ENCODE measurements around the gene VPS33A. TPM values are rescaled to one million over a fixed set of nuclear protein-coding genes. Genes with fewer than 3 reads are reported as not detected.

Gene VPS33A
- total RNA-seq, 1 donor = 18.3 TPM

GRCh38 chr12:122306407-122306806 is 40.1 kb upstream of the VPS33A start:
- TF ChIP-seq CTCF (IDR thresholded peaks at IDR 0.05; ENCODE audit: insufficient read depth, low read length) = no peak
- DNase-seq (ENCODE audit: low read depth) = no peak
- H3K4me3 ChIP-seq (ENCODE audit: low read depth, low read length) = no peak overlapping the region

GRCh38 chr12:122304924-122305323 is 38.6 kb upstream of the VPS33A start:
- no peak for TF ChIP-seq CTCF (IDR thresholded peaks at IDR 0.05; ENCODE audit: insufficient read depth, low read length)
- no peak overlapping the region for H3K4me3 ChIP-seq (ENCODE audit: low read depth, low read length)
- DNase-seq (ENCODE audit: low read depth) = no peak

GRCh38 chr12:122303068-122303467 is 36.8 kb upstream of the VPS33A start:
- no peak overlapping the region for H3K4me3 ChIP-seq (ENCODE audit: low read depth, low read length)
- TF ChIP-seq CTCF (IDR thresholded peaks at IDR 0.05; ENCODE audit: insufficient read depth, low read length) = no peak
- no peak for DNase-seq (ENCODE audit: low read depth)

GRCh38 chr12:122298071-122298748 is 31.9 kb upstream of the VPS33A start:
- DNase-seq (ENCODE audit: low read depth) = no peak
- no peak for TF ChIP-seq CTCF (IDR thresholded peaks at IDR 0.05; ENCODE audit: insufficient read depth, low read length)
- H3K4me3 ChIP-seq (ENCODE audit: low read depth, low read length) = no peak overlapping the region

GRCh38 chr12:122297494-122297893 is 31.2 kb upstream of the VPS33A start:
- H3K4me3 ChIP-seq (ENCODE audit: low read depth, low read length) = no peak overlapping the region
- TF ChIP-seq CTCF (IDR thresholded peaks at IDR 0.05; ENCODE audit: insufficient read depth, low read length) = no peak
- no peak for DNase-seq (ENCODE audit: low read depth)

GRCh38 chr12:122295877-122296276 is 29.6 kb upstream of the VPS33A start:
- DNase-seq (ENCODE audit: low read depth) = no peak
- TF ChIP-seq CTCF (IDR thresholded peaks at IDR 0.05; ENCODE audit: insufficient read depth, low read length) = no peak
- H3K4me3 ChIP-seq (ENCODE audit: low read depth, low read length) = no peak overlapping the region

- no peak overlapping the region for H3K4me3 ChIP-seq (ENCODE audit: low read depth, low read length)
- no peak for TF ChIP-seq CTCF (IDR thresholded peaks at IDR 0.05; ENCODE audit: insufficient read depth, low read length)
- no peak for DNase-seq (ENCODE audit: low read depth)
Measured at GRCh38 chr12:122293081-122293480, 26.8 kb upstream of the VPS33A start.
